OCI-LY1 (cell line): Measurements from ENCODE around the gene CANT1.

Experiments used
- CTCF ChIP-seq: fragments of 200-600 bp; sonication (generic), shearing (Covaris generic); IDR thresholded peaks from 2 replicates; pipeline ENCODE4 v1.5.1; 2017; ENCODE audit warnings: mild to moderate bottlenecking, antibody characterized with exemption, low read length, moderate library complexity, mixed read lengths
- EZH2 ChIP-seq: fragments of 200-600 bp; sonication (generic), shearing (Covaris generic); IDR thresholded peaks from 2 replicates; pipeline ENCODE4 v1.8.0; 2017; ENCODE audit warnings: borderline replicate concordance, mixed run types, mild to moderate bottlenecking, antibody characterized with exemption, low read length, moderate library complexity, mixed read lengths

GRCh38 chr17:78980624-78980972 lies 29.0 kb downstream of the CANT1 start:
- no peak for TF ChIP-seq CTCF
- TF ChIP-seq EZH2, result no peak
